ENCODE measurements around the gene TBC1D21.

TBC1D21 gene

GRCh38 chr15:73937296-73937695 lies 63.9 kb downstream of the TBC1D21 start:
- Histone ChIP-seq H3K27ac (ENCODE audit: extremely low read depth, low read depth, low read length) (no peak overlapping the region), H3K4me1 (ENCODE audit: control insufficient read depth, insufficient read depth, low read length) (peaks cover 3% of the 10 kb centered on the region; the same call in 1 of the 2 replicates), H3K36me3 (ENCODE audit: control insufficient read depth in 2 of 2, insufficient read depth in 1 of 2, low read length in 2 of 2) (no peaks in the 10 kb centered on the region), H3K4me3 (ENCODE audit: low read depth, low read length) (no peak overlapping the region), H3K9me3 (ENCODE audit: control insufficient read depth, insufficient read depth, low read depth, low read length) (no peaks in the 10 kb centered on the region)
- ChIA-PET POLR2A (interaction anchor here (2.2 kb wide), 1 partner anchor 11 kb away, joined by 5 read pairs; the partner anchor contains the start of gene LOXL1), CTCF (interaction anchor here (0.7 to 6.1 kb wide), 4 partner anchors 9 to 63 kb away, joined by 3 to 39 read pairs (median 6); no protein-coding TSS in a partner anchor)
- TF ChIP-seq ZNF311 (tag by site-specific recombination; IDR thresholded peaks at IDR 0.05; ENCODE audit: borderline replicate concordance) (no peak), MZF1 (tag by site-specific recombination; IDR thresholded peaks at IDR 0.05; ENCODE audit: borderline replicate concordance) (no peak), ZIC2 (tag by site-specific recombination; IDR thresholded peaks at IDR 0.05) (no peak), KLF7 (tag by site-specific recombination; IDR thresholded peaks at IDR 0.05; ENCODE audit: borderline replicate concordance) (no peak), ZNF10 (tag by site-specific recombination; IDR thresholded peaks at IDR 0.05) (no peak), ZNF529 (tag by site-specific recombination; IDR thresholded peaks at IDR 0.05; ENCODE audit: insufficient replicate concordance) (no peak), SALL2 (tag by site-specific recombination; IDR thresholded peaks at IDR 0.05; ENCODE audit: borderline replicate concordance) (no peak), ZNF549 (tag by site-specific recombination; IDR thresholded peaks at IDR 0.05) (no peak), ZNF548 (tag by site-specific recombination; IDR thresholded peaks at IDR 0.05) (no peak), ZNF776 (tag by site-specific recombination; IDR thresholded peaks at IDR 0.05; ENCODE audit: borderline replicate concordance) (no peak), ZNF792 (tag by site-specific recombination; IDR thresholded peaks at IDR 0.05) (no peak), ZNF561 (tag by site-specific recombination; IDR thresholded peaks at IDR 0.05; ENCODE audit: borderline replicate concordance) (no peak), GLI4 (tag by site-specific recombination; IDR thresholded peaks at IDR 0.05) (no peak), ZNF664 (tag by site-specific recombination; IDR thresholded peaks at IDR 0.05) (no peak), ZEB2 (tag by site-specific recombination; IDR thresholded peaks at IDR 0.05) (no peak), ZBTB1 (tag by site-specific recombination; IDR thresholded peaks at IDR 0.05) (no peak), ZNF843 (tag by site-specific recombination; IDR thresholded peaks at IDR 0.05) (no peak)
- TF ChIP-seq, protein P1, sequence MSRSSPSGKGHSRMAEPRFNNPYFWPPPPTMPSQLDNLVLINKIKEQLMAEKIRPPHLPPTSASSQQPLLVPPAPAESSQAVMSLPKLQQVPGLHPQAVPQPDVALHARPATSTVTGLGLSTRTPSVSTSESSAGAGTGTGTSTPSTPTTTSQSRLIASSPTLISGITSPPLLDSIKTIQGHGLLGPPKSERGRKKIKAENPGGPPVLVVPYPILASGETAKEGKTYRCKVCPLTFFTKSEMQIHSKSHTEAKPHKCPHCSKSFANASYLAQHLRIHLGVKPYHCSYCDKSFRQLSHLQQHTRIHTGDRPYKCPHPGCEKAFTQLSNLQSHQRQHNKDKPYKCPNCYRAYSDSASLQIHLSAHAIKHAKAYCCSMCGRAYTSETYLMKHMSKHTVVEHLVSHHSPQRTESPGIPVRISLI (tag by site-specific recombination; IDR thresholded peaks at IDR 0.05): no peak
- TF ChIP-seq, protein P2, sequence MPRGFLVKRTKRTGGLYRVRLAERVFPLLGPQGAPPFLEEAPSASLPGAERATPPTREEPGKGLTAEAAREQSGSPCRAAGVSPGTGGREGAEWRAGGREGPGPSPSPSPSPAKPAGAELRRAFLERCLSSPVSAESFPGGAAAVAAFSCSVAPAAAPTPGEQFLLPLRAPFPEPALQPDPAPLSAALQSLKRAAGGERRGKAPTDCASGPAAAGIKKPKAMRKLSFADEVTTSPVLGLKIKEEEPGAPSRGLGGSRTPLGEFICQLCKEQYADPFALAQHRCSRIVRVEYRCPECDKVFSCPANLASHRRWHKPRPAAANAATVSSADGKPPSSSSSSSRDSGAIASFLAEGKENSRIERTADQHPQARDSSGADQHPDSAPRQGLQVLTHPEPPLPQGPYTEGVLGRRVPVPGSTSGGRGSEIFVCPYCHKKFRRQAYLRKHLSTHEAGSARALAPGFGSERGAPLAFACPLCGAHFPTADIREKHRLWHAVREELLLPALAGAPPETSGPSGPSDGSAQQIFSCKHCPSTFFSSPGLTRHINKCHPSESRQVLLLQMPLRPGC (tag by site-specific recombination; IDR thresholded peaks at IDR 0.05): no peak
- TF ChIP-seq, protein P3, sequence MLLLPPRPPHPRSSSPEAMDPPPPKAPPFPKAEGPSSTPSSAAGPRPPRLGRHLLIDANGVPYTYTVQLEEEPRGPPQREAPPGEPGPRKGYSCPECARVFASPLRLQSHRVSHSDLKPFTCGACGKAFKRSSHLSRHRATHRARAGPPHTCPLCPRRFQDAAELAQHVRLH (tag by site-specific recombination; IDR thresholded peaks at IDR 0.05): no peak

- no peak overlapping the region for H3K4me3 ChIP-seq (ENCODE audit: low read depth, low read length)
- ChIA-PET CTCF (interaction anchor here (0.9 to 6.1 kb wide), 2 partner anchors 10 to 27 kb away, joined by 3 to 39 read pairs; no protein-coding TSS in a partner anchor), POLR2A (interaction anchor here (2.2 kb wide), 1 partner anchor 12 kb away, joined by 5 read pairs; the partner anchor contains the start of gene LOXL1)
- no peaks in the 10 kb centered on the region for H3K9me3 ChIP-seq (ENCODE audit: control insufficient read depth, insufficient read depth, low read depth, low read length)
- no peak overlapping the region for H3K27ac ChIP-seq (ENCODE audit: extremely low read depth, low read depth, low read length)
- H3K36me3 ChIP-seq (ENCODE audit: control insufficient read depth in 2 of 2, insufficient read depth in 1 of 2, low read length in 2 of 2): no peaks in the 10 kb centered on the region
- H3K4me1 ChIP-seq (ENCODE audit: control insufficient read depth, insufficient read depth, low read length): peaks cover 3% of the 10 kb centered on the region; the same call in 1 of the 2 replicates
- TF ChIP-seq, protein P4, sequence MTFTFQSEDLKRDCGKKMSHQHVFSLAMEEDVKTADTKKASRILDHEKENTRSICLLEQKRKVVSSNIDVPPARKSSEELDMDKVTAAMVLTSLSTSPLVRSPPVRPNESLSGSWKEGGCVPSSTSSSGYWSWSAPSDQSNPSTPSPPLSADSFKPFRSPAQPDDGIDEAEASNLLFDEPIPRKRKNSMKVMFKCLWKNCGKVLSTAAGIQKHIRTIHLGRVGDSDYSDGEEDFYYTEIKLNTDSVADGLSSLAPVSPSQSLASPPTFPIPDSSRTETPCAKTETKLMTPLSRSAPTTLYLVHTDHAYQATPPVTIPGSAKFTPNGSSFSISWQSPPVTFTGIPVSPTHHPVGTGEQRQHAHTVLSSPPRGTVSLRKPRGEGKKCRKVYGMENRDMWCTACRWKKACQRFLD (tag by site-specific recombination; IDR thresholded peaks at IDR 0.05): no peak
- TF ChIP-seq, protein P5, sequence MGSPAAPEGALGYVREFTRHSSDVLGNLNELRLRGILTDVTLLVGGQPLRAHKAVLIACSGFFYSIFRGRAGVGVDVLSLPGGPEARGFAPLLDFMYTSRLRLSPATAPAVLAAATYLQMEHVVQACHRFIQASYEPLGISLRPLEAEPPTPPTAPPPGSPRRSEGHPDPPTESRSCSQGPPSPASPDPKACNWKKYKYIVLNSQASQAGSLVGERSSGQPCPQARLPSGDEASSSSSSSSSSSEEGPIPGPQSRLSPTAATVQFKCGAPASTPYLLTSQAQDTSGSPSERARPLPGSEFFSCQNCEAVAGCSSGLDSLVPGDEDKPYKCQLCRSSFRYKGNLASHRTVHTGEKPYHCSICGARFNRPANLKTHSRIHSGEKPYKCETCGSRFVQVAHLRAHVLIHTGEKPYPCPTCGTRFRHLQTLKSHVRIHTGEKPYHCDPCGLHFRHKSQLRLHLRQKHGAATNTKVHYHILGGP (tag by site-specific recombination; IDR thresholded peaks at IDR 0.05): no peak
- no peak for TF ChIP-seq ZNF416 (tag by site-specific recombination; IDR thresholded peaks at IDR 0.05)
- TF ChIP-seq ZNF292 (tag by site-specific recombination; IDR thresholded peaks at IDR 0.05; ENCODE audit: borderline replicate concordance, low read depth): no peak
- no peak for TF ChIP-seq ZNF132 (tag by site-specific recombination; IDR thresholded peaks at IDR 0.05; ENCODE audit: borderline replicate concordance)
- no peak for TF ChIP-seq ZNF768 (tag by site-specific recombination; IDR thresholded peaks at IDR 0.05)
- TF ChIP-seq ZNF341 (tag by site-specific recombination; IDR thresholded peaks at IDR 0.05; ENCODE audit: low read depth): no peak
- TF ChIP-seq ZNF19 (tag by site-specific recombination; IDR thresholded peaks at IDR 0.05; ENCODE audit: low read depth): no peak
- no peak for TF ChIP-seq ZNF585B (tag by site-specific recombination; IDR thresholded peaks at IDR 0.05)
- TF ChIP-seq, protein P6, sequence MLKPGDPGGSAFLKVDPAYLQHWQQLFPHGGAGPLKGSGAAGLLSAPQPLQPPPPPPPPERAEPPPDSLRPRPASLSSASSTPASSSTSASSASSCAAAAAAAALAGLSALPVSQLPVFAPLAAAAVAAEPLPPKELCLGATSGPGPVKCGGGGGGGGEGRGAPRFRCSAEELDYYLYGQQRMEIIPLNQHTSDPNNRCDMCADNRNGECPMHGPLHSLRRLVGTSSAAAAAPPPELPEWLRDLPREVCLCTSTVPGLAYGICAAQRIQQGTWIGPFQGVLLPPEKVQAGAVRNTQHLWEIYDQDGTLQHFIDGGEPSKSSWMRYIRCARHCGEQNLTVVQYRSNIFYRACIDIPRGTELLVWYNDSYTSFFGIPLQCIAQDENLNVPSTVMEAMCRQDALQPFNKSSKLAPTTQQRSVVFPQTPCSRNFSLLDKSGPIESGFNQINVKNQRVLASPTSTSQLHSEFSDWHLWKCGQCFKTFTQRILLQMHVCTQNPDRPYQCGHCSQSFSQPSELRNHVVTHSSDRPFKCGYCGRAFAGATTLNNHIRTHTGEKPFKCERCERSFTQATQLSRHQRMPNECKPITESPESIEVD (tag by site-specific recombination; IDR thresholded peaks at IDR 0.05): no peak
Measured at GRCh38 chr15:73937726-73938125, 64.4 kb downstream of the TBC1D21 start.

Data from HEK293 (cell line).